K562 (cell line): ENCODE measurements around the gene BCL2L1. TPM values are rescaled to one million over a fixed set of nuclear protein-coding genes. Genes with fewer than 3 reads are reported as not detected.

Source experiments
- ATAC-seq: fragments of 200-7000 bp; cut with Tn5 transposase; 3 replicates; pipeline ENCODE4 v1.9.1; 2020; ENCODE audit warnings: moderate library complexity
- BruUV-seq: library from RNA; stranded (reverse); fragments of 400-500 nt; replicated peaks from 2 replicates; lab custom pipeline; 2021; lab: Mats Ljungman, UMichigan
- CTCF ChIA-PET: fragments of 300-600 bp; formaldehyde crosslinking; extraction: SDS; loops from one replicate; lab custom pipeline; 2021; ENCODE audit warnings: low intra/inter-chr PET ratio; lab: Yijun Ruan, JAX
- POLR2A ChIA-PET: fragments of 300-600, 350-650 bp; sonication (Branson Sonifier 250); formaldehyde crosslinking; extraction: SDS; loops from one replicate; lab custom pipeline; 2021; ENCODE audit warnings: antibody characterized with exemption, inconsistent platforms; lab: Yijun Ruan, JAX
- DNase-seq, 4 experiments: peaks; one replicate each; pipeline versions ENCODE4 v3.0.0 to v3.0.0-alpha.2; 2011 to 2018; ENCODE audit warnings: low spot score in 3 of 4, mixed read lengths in 3 of 4; ENCODE audit errors: extremely low read depth in 1 of 4
- FAIRE-seq: peaks from 2 replicates; lab custom pipeline; 2011; peaks lifted over from hg19 to GRCh38; lab: Jason Lieb, UNC
- H2AFZ ChIP-seq: 2 replicates; pipeline ENCODE4 v1.6.0; 2011; ENCODE audit warnings: low read depth, low read length, control low read depth, inconsistent platforms
- H3K27ac ChIP-seq: fragments of 200-600 bp; 3 replicates; pipeline ENCODE4 v1.8.0; 2011; ENCODE audit warnings: low read depth, mild to moderate bottlenecking, control low read depth, inconsistent platforms, low read length, moderate library complexity, mixed read lengths; ENCODE audit errors: extremely low read depth
- H3K27me3 ChIP-seq, 2 experiments: fragments of 300-600 bp in 1 of 2; 2 replicates in 1 of 2; 3 replicates in 1 of 2; pipeline versions ENCODE4 v1.6.0 to v1.8.0; 2011; ENCODE audit warnings: inconsistent platforms in 2 of 2, low read length in 2 of 2, mild to moderate bottlenecking in 1 of 2, mixed read lengths in 1 of 2, moderate library complexity in 1 of 2; ENCODE audit not compliant: control insufficient read depth in 2 of 2, insufficient read depth in 2 of 2
- H3K36me3 ChIP-seq: fragments of 300-600 bp; 3 replicates; pipeline ENCODE4 v1.8.0; 2011; ENCODE audit warnings: mild to moderate bottlenecking, low read length, inconsistent platforms; ENCODE audit not compliant: control insufficient read depth, insufficient read depth
- H3K4me1 ChIP-seq, 2 experiments: fragments of 200-600 bp in 1 of 2; replicated peaks in 1 of 2; 2 replicates in 1 of 2; 3 replicates in 1 of 2; pipeline versions ENCODE4 v1.5.1 to v1.8.0; 2011; ENCODE audit warnings: inconsistent platforms in 2 of 2, low read length in 2 of 2, mild to moderate bottlenecking in 1 of 2, mixed read lengths in 1 of 2, moderate library complexity in 1 of 2; ENCODE audit not compliant: control insufficient read depth in 2 of 2, insufficient read depth in 2 of 2
- H3K4me2 ChIP-seq: 2 replicates; pipeline ENCODE4 v1.6.1; 2011; ENCODE audit warnings: low read length, control low read depth, inconsistent platforms, mixed read lengths; ENCODE audit not compliant: insufficient read depth
- H3K4me3 ChIP-seq: fragments of 200-600 bp; sonication (generic), shearing (Covaris generic); 2 replicates; pipeline ENCODE4 v1.5.1; 2016; ENCODE audit warnings: control low read depth, inconsistent platforms
- H3K79me2 ChIP-seq: fragments of 200-600 bp; 3 replicates; pipeline ENCODE4 v1.8.0; 2011; ENCODE audit warnings: low read length, inconsistent platforms; ENCODE audit not compliant: control insufficient read depth, insufficient read depth
- H3K9ac ChIP-seq, 2 experiments: 2 replicates each; pipeline versions ENCODE4 v1.6.0 to v1.6.1; 2011; ENCODE audit warnings: low read depth in 2 of 2, low read length in 2 of 2, control low read depth in 1 of 2, inconsistent platforms in 1 of 2, mild to moderate bottlenecking in 1 of 2, mixed read lengths in 1 of 2; ENCODE audit not compliant: insufficient read depth in 1 of 2
- H3K9me1 ChIP-seq: one replicate; pipeline ENCODE4 v1.6.0; 2011; ENCODE audit warnings: inconsistent platforms, mild to moderate bottlenecking, low read length, moderate library complexity; ENCODE audit not compliant: control insufficient read depth, insufficient read depth
- H3K9me3 ChIP-seq: replicated peaks from 2 replicates; pipeline ENCODE4 v1.5.1; 2011; ENCODE audit warnings: low read depth, low read length, inconsistent platforms; ENCODE audit not compliant: control insufficient read depth, insufficient read depth
- H4K20me1 ChIP-seq: replicated peaks from 2 replicates; pipeline ENCODE4 v1.6.1; 2011; ENCODE audit warnings: low read length, inconsistent platforms, mixed read lengths; ENCODE audit not compliant: control insufficient read depth, insufficient read depth
- BCOR ChIP-seq: fragments of 450-650 bp; IDR thresholded peaks from 2 replicates; pipeline ENCODE4 v1.6.1; 2016
- EGR1 ChIP-seq: fragments of 450-650 bp; conservative IDR thresholded peaks from 2 replicates; pipeline ENCODE4 v1.6.1; 2017; ENCODE audit warnings: mild to moderate bottlenecking
- MED1 ChIP-seq: sonication (generic); formaldehyde crosslinking; IDR thresholded peaks from 2 replicates; pipeline ENCODE4 v1.8.1; 2023; ENCODE audit warnings: missing genetic modification reagents, borderline replicate concordance
- PCBP1 ChIP-seq: fragments of 200-400 bp; formaldehyde crosslinking; IDR thresholded peaks from 2 replicates; pipeline ENCODE4 v1.6.1; 2018; ENCODE audit warnings: mild to moderate bottlenecking, low read depth, low read length; ENCODE audit not compliant: poor library complexity, severe bottlenecking
- ZBTB1 ChIP-seq: sonication (generic); formaldehyde crosslinking; IDR thresholded peaks from 2 replicates; pipeline ENCODE4 v1.8.1; 2023; ENCODE audit warnings: missing genetic modification reagents, low read depth, mild to moderate bottlenecking, borderline replicate concordance
- WGBS: fragments of 100-300 bp; shearing (Covaris generic); methylation state at CpG from one replicate; pipeline ENCODE4 v1.1.6; 2016; ENCODE audit warnings: low coverage, mixed read lengths; ENCODE audit not compliant: insufficient coverage; ENCODE audit errors: missing lambda C conversion rate; 5-methylcytosine and 5-hydroxymethylcytosine counted together
- in situ Hi-C: fragments of 300-500 bp; cut with MboI; formaldehyde crosslinking; loops from 4 replicates; pipeline ENCODE4 v1.15.0; 2018; ENCODE audit warnings: inconsistent platforms, mixed read lengths
- intact Hi-C: fragments of 100-400 bp; cut with micrococcal nuclease; formaldehyde crosslinking; loops from 2 replicates; pipeline ENCODE4 v1.14.2; 2022
- polyA plus RNA-seq, 8 experiments: library from polyadenylated mRNA; depleted of rRNA in 4 of 8; stranded (reverse) in 5 of 8; unstranded in 3 of 8; fragments of >200 nt; fragmentation: Nextera tagmentation in 2 of 8; fragmentation: Illumina TruSeq in 1 of 8; extraction: Ambion mirVana in 2 of 8; extraction: Trizol in 1 of 8; gene quantifications; 2 replicates each; pipeline versions ENCODE4 v1.2.1 to v1.2.3, GENCODE V29; 2011 to 2014; ENCODE audit warnings: inconsistent platforms in 1 of 8, missing spikeins in 1 of 8
- total RNA-seq, 7 experiments: library from RNA; depleted of rRNA in 6 of 7; stranded (reverse); fragments of >200 nt in 6 of 7; fragmentation: Illumina TruSeq in 2 of 7; extraction: Trizol in 2 of 7; gene quantifications; 2 replicates each; pipeline versions ENCODE4 v1.2.1 to v1.2.3, GENCODE V29; 2011 to 2021; ENCODE audit warnings: low replicate concordance in 1 of 7
- TF ChIP-seq, protein P1 (sequence below): IDR thresholded peaks from 2 replicates; pipeline ENCODE4 v1.6.1; 2014; ENCODE audit warnings: antibody characterized with exemption

BCL2L1 gene
- total and polyA plus RNA-seq, 9 of the 15 experiments (the other 6 are each of a cell fraction or from before 2014, with no cell fraction given): 3.3 to 182 (median 120) TPM

DNA sequence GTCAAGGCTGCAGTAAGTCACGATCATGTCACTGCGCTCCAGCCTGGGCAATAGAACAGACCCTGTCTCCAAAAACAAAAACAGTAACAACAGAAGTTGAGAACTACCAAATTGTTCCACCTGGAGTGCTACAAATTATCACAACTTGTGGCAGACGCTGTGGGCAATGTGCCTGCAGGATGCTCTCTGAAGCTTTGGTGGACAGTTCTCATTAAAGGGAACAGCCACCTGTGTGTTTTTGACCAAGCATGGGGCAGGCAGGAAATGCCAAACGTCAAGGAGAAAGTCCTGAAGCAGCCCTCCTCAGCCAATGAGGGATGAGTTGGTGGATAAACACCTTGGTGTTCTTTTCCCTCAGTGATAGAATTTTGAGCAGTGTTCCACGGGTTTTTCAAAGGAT lies 69.1 kb downstream of the BCL2L1 start (continued):
- TF ChIP-seq, protein P1, sequence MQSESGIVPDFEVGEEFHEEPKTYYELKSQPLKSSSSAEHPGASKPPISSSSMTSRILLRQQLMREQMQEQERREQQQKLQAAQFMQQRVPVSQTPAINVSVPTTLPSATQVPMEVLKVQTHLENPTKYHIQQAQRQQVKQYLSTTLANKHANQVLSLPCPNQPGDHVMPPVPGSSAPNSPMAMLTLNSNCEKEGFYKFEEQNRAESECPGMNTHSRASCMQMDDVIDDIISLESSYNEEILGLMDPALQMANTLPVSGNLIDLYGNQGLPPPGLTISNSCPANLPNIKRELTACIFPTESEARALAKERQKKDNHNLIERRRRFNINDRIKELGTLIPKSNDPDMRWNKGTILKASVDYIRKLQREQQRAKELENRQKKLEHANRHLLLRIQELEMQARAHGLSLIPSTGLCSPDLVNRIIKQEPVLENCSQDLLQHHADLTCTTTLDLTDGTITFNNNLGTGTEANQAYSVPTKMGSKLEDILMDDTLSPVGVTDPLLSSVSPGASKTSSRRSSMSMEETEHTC: no peak
- TF ChIP-seq MED1 (CRISPR knock-in tag): no peak

DNA sequence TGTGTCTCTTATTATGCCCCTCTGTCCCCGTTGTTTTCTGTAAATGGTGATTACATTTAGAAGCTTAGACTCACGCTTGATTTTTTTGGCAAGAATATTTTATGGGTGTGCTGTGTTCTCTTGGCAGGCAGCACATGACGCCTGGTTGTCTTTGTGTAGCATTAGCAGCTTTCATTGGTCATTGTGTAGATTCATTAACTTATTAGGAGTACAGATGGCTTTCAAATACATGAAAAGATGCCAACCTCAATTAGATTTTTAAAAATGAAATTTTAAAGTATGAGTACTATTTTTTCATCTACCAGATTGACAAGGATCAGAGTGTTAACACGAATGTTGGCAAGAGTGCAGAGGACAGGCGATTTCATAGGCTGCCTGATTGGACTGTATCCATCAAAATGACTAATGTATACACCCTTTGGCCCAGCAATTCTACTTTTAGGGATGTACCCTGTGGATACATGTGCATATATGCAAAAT lies 69.7 kb downstream of the BCL2L1 start:
- TF ChIP-seq PCBP1 (no peak), EGR1 (no peak), ZBTB1 (no peak), BCOR (no peak)
- Histone ChIP-seq H3K36me3 (no peaks in the 10 kb centered on the region), H2AFZ (no peak overlapping the region), H3K9me1 (no peaks in the 10 kb centered on the region), H3K27ac (no peak overlapping the region), H3K9ac (no peak overlapping the region), H4K20me1 (no peaks in the 10 kb centered on the region), H3K9me3 (no peaks in the 10 kb centered on the region), H3K4me1 (no peaks in the 10 kb centered on the region; a peak in 1 of 5 replicates), H3K79me2 (no peaks in the 10 kb centered on the region), H3K27me3 (no peaks in the 10 kb centered on the region), H3K4me2 (no peak overlapping the region), H3K4me3 (no peak overlapping the region)
- intact Hi-C loops: no loop called here
- no TSS peak for BruUV-seq
- 28% methylated on average over 5 of the region's 5 CpGs for WGBS
- ATAC-seq (no peak), DNase-seq (no peak), FAIRE-seq (no peak)
- ChIA-PET CTCF (no interaction called here), POLR2A (interaction anchor here (1.0 to 1.4 kb wide), 2 partner anchors 8 to 9 kb away, joined by 3 to 8 read pairs; no protein-coding TSS in a partner anchor)
- in situ Hi-C loops: no loop called here
